ENCODE data around the gene ZFP1. TPM values are rescaled to one million over a fixed set of nuclear protein-coding genes. Genes with fewer than 3 reads are reported as not detected.
"Not testable (repeated sequence)": the region's sequence is repeated elsewhere in the genome, so short reads cannot be mapped to it uniquely, and the experiment has no call there.

The ZFP1 gene
- total RNA-seq, 1 donor from 2014 or later, result 16.5 TPM

DNA sequence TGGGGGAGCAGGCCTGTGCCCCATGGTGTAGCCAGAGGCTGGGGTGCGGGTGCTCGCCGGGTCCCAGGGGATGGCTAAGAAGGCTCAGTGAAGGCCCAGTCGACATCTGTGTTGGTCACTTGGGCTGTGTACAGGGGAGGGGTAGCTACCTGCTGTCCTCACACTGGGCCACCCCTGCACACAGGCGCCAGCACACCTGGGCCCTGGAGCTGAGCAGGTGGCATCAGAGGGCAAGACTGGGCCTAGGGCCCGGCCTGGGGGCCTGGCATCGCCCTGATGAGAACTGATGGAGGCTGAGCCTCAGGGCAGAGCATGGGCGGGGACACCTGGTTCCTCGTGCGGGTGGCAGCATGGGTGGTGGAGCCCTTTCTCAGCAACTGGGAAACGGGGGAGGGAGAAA, 59.5 kb downstream of the ZFP1 start:
- no peaks in the 10 kb centered on the region for H3K27me3 Mint-ChIP-seq
- no peak overlapping the region for H3K27ac Mint-ChIP-seq
- intact Hi-C loops (cut with micrococcal nuclease), result loop anchor here (2.0 kb wide), 1 partner anchor 17 kb away; no protein-coding TSS in a partner anchor
- no peaks in the 10 kb centered on the region for H3K36me3 Mint-ChIP-seq (ENCODE audit: low read depth)
- H3K4me1 Mint-ChIP-seq, result no peaks in the 10 kb centered on the region
- no peak for DNase-seq
- no peaks in the 10 kb centered on the region for H3K9me3 Mint-ChIP-seq
- H3K4me3 Mint-ChIP-seq, result no peak overlapping the region

DNA sequence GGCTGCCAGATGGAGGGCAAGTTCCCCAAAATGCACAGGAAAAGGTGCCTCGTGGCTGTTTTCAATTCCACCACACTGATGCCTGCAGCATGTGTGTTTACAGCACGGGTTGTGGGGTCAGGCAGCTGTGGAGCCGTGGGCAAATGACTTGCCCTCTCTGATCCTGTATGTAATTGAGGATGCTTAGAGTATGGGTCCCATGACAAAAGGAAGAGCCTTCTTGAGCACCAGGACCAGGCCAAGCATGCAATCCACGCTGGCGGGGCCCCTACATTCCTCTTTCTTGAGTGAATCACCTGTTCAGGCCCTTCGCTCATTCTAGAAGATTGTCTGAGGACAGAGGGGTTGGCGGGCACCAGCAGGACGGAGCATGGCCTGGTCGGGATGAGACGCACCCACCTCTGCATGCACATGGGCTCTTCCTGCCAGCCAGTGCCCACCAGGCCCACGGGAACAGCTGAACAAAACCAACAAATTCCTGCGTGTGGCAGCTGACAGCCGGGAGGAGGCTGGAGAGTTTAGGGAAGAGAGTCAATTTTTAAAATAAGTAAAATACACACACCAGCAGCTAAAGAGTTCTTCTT, 60.0 kb downstream of the ZFP1 start:
- Mint-ChIP-seq H3K27ac (no peak overlapping the region), H3K27me3 (no peaks in the 10 kb centered on the region), H3K9me3 (no peaks in the 10 kb centered on the region), H3K36me3 (ENCODE audit: low read depth) (no peaks in the 10 kb centered on the region), H3K4me1 (no peaks in the 10 kb centered on the region), H3K4me3 (no peak overlapping the region)
- no peak for DNase-seq
- intact Hi-C loops (cut with micrococcal nuclease), result no loop called here

DNA sequence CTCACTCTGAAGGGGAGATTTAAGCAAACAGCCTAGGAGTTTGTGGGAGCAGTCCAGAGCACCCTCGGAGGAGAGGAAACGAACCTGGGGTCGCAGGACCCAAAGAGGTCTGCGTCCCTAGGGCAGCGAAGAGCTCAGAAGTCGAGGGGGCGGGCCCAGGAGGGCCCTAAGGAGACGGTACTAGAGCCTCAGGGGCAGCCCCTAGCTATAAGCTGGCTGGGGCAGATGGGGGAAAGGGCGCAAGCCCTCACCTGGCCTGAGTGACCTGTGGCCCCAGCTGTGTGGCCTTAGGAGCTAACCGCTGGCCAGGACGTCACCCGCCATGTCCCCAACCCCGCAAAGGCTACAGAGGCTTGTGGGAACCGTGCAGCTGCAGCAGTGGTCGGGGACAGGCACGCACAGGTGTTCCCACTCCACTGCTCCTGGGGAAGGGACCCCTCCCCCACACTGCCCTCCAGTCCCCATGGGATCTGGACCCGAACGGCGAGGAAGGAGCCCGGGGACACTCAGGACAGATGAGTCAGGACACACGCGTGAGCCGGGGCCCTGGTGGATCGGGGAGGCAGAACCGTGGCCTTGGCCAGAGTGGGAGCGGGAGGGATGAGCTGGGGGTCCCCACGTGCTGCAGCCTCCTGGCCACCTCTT, 60.7 kb downstream of the ZFP1 start:
- intact Hi-C loops (cut with micrococcal nuclease), result no loop called here
- Mint-ChIP-seq H3K4me3 (no peak overlapping the region), H3K4me1 (no peaks in the 10 kb centered on the region), H3K9me3 (no peaks in the 10 kb centered on the region), H3K36me3 (ENCODE audit: low read depth) (no peaks in the 10 kb centered on the region), H3K27ac (no peak overlapping the region), H3K27me3 (no peaks in the 10 kb centered on the region)
- DNase-seq, result no peak

DNA sequence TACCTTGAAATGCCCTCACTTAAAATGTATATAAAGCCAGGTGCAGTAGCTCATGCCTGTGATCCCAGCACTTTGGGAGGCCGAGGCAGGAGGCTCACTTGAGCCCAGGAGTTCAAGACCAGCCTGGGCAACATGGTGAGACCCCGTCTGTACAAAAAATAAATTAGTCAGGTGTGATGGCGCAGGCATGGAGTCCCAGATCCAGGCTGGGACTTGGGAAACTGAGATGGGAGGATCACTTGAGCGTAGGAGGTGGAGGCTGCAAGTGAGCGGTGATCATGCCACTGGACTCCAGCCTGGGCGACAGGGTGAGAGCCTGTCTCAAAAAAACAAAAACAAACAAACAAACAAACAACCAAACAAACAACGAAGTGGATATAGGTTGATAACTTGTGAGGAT, 61.2 kb downstream of the ZFP1 start:
- H3K4me3 Mint-ChIP-seq; H3K9me3 Mint-ChIP-seq; H3K27me3 Mint-ChIP-seq; intact Hi-C loops (cut with micrococcal nuclease); DNase-seq; H3K27ac Mint-ChIP-seq; H3K36me3 Mint-ChIP-seq (ENCODE audit: low read depth); H3K4me1 Mint-ChIP-seq: not testable (repeated sequence)

DNA sequence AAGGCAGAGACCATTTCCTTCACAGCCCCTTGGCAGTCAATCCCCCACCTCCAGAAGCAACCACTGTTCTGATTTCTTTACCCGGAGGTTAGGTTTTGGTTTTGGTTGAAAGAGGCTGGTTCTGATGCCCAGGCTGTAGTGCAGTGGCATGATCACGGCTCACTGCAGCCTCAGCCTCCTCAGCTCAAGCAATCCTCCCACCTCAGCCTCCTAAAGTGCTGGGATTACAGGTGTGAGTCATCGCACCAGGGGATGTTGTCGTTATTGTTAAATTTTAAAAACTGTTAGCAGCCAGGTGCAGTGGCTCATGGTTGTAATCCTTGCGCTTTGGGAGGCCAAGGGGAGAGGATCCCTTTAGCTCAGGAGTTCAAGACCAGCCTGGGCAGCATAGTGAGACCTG, 61.6 kb downstream of the ZFP1 start:
- DNase-seq, result no peak
- no peaks in the 10 kb centered on the region for H3K9me3 Mint-ChIP-seq
- H3K4me1 Mint-ChIP-seq, result no peaks in the 10 kb centered on the region
- H3K27me3 Mint-ChIP-seq, result no peaks in the 10 kb centered on the region
- no peak overlapping the region for H3K4me3 Mint-ChIP-seq
- H3K27ac Mint-ChIP-seq, result no peak overlapping the region
- H3K36me3 Mint-ChIP-seq (ENCODE audit: low read depth), result no peaks in the 10 kb centered on the region
- intact Hi-C loops (cut with micrococcal nuclease), result no loop called here

DNA sequence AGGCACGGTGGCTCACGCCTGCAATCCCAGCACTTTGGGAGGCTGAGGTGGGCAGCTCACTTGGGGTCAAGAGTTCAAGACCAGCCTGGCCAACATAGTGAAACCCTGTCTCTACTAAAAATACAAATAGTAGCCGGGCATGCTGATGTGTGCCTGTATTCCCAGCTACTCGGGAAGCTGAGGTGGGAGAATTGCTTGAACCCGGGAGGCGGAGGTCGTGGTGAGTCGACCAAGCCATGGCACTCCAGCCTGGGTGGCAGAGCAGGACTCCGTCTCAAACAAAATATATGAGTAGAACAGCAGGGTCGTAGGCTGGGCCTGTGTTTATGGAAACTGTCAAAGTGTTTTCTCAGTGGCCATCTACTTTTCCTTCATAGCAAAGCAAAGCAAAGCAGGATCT, 63.0 kb downstream of the ZFP1 start:
- H3K27me3 Mint-ChIP-seq; intact Hi-C loops (cut with micrococcal nuclease); H3K4me1 Mint-ChIP-seq; H3K4me3 Mint-ChIP-seq; H3K27ac Mint-ChIP-seq; H3K9me3 Mint-ChIP-seq; H3K36me3 Mint-ChIP-seq (ENCODE audit: low read depth); DNase-seq: not testable (repeated sequence)

DNA sequence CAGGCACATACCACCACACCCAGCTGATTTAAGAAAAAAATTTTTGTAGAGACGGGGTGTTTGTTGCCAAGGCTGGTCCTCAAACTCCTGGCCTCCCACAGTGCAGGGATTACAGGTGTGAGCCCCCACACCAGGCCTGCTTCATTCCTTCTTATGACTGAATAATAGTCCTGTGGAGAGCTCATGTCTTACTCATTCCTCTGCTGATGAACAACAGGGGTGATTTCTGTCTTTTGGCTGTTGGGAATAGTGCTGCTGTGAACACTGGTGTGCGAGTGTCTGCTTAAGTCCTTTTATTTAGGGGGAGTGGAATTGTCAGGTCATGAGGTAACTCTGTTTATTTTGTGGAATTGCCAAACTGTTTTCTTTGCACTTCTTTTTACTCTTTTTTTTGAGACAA, 67.8 kb downstream of the ZFP1 start:
- no peaks in the 10 kb centered on the region for H3K36me3 Mint-ChIP-seq (ENCODE audit: low read depth)
- DNase-seq, result no peak
- H3K9me3 Mint-ChIP-seq, result no peaks in the 10 kb centered on the region
- no peak overlapping the region for H3K4me3 Mint-ChIP-seq
- intact Hi-C loops (cut with micrococcal nuclease), result no loop called here
- H3K4me1 Mint-ChIP-seq, result peaks cover 4% of the 10 kb centered on the region
- no peaks in the 10 kb centered on the region for H3K27me3 Mint-ChIP-seq
- no peak overlapping the region for H3K27ac Mint-ChIP-seq

DNA sequence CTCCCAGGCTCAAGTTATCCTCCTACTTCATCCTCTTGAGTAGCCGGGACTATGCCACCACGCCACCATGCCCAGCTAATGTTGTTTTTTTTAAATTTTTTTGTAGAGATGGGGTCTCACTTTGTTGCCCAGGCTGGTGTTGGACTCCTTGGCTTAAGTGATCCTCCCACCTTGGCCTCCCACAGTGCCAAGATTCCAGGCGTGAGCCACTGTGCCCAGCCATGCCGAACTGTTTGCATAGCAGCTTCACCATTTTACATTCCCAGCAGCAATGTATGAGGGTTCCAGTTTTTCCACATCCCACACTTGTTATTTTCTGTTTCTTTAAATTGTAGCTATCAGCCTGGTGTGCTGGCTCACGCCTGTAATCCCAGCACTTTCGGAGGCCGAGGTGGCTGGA, 68.3 kb downstream of the ZFP1 start:
- H3K36me3 Mint-ChIP-seq (ENCODE audit: low read depth), result no peaks in the 10 kb centered on the region
- intact Hi-C loops (cut with micrococcal nuclease), result no loop called here
- no peaks in the 10 kb centered on the region for H3K27me3 Mint-ChIP-seq
- peaks cover 4% of the 10 kb centered on the region for H3K4me1 Mint-ChIP-seq
- DNase-seq, result no peak
- H3K4me3 Mint-ChIP-seq, result no peak overlapping the region
- H3K27ac Mint-ChIP-seq, result no peak overlapping the region
- no peaks in the 10 kb centered on the region for H3K9me3 Mint-ChIP-seq

DNA sequence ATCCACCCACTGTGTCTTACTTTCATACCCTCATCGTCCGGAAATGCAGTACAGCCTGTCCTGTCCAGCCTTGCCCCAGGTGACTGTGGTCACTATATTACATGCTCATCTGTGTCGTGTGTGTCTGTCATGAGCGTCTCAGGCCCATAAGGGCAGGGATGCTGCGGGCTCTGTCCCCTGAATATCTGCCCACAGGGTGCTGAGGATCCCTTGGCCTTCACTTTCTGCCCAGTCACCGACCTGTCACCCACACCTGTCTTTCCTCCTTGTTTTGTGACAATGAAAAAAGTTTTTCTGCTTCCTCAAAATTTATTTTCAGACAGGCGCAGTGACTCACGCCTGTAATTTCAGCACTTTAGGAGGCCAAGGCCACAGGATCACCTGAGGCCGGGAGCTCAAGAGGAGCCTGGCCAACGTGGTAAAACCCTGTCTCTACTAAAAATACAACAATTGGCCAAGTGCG, 69.1 kb downstream of the ZFP1 start:
- no peaks in the 10 kb centered on the region for H3K9me3 Mint-ChIP-seq
- H3K27me3 Mint-ChIP-seq, result no peaks in the 10 kb centered on the region
- peaks cover 4% of the 10 kb centered on the region for H3K4me1 Mint-ChIP-seq
- DNase-seq, result no peak
- H3K4me3 Mint-ChIP-seq, result no peak overlapping the region
- no peaks in the 10 kb centered on the region for H3K36me3 Mint-ChIP-seq (ENCODE audit: low read depth)
- H3K27ac Mint-ChIP-seq, result no peak overlapping the region
- intact Hi-C loops (cut with micrococcal nuclease), result no loop called here

DNA sequence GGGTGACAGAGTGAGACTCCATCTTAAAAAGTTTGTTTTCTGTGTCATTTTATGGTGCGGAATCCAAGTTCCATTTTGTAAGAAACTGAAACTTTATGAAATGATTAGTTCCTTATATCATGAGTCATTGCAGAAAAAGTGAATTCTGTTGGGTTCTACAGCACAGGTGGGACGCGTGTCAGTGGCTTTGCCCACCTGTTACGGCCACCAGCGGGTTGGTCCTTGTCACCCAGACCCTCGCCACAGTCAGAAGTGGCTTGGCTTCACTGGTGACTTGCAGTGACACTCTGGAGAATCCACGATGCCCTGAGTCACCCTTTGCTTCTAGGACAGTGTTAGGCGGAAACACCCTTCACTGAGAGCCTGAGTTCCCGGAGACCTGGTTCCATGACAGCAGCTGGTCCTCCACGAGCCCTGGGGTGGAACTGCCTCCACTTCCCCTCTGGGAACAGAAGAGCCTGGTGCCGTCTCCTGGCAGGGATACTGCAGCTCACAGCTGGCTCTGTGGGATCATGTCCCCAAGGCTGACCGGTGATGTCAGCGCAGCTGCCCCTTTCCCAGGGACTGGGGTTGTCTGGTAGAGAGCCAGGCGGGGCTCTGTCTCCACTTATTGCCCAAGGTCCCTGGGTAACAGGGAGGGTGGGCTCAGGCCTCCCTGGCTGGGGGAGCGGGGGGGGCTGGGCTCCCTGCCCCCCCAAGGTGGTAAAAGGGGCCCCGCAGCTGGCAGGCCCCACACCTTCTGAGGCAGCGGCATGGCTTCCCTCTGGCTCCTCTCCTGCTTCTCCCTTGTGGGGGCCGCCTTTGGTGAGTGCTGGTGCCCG, 70.1 kb downstream of the ZFP1 start, which contains the start of gene CTRB1:
Gene CTRB1 (plus strand): TSS at position 733 of the 821 bp plus-strand sequence. CDS start 20 bp downstream, at position 753.
- Mint-ChIP-seq H3K36me3 (ENCODE audit: low read depth) (no peaks in the 10 kb centered on the region), H3K27ac (peak within 1 kb of the TSS; percentile 59), H3K27me3 (no peaks in the 10 kb centered on the region), H3K9me3 (no peaks in the 10 kb centered on the region), H3K4me1 (peaks cover 4% of the 10 kb centered on the region), H3K4me3 (peak within 1 kb of the TSS; percentile 70)
- intact Hi-C loops (cut with micrococcal nuclease), result no loop called here
- DNase-seq, result no peak

DNA sequence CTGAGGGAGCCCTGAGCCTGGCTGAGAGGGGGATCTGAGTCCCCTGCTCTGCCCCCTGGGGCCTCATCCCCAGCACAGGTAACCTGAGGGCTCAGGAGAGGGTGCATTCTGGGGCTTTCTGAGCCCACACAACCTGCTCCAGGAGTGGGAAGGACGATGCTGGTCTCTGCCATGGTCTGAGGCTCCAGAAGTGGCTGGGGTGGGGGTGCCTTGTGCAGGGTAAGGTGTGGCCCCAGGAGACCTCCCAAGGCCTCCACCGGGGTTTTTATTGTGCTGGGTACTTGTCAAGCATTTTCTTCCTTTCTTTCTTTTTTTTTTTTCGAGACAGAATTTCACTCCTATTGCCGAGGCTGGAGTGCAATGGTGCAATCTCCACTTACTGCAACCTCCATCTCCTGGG, 70.8 kb downstream of the ZFP1 start:
- H3K4me3 Mint-ChIP-seq, result no peak overlapping the region
- no peaks in the 10 kb centered on the region for H3K9me3 Mint-ChIP-seq
- no peaks in the 10 kb centered on the region for H3K36me3 Mint-ChIP-seq (ENCODE audit: low read depth)
- H3K27ac Mint-ChIP-seq, result no peak overlapping the region
- intact Hi-C loops (cut with micrococcal nuclease), result no loop called here
- no peak for DNase-seq
- no peaks in the 10 kb centered on the region for H3K27me3 Mint-ChIP-seq
- H3K4me1 Mint-ChIP-seq, result peaks cover 4% of the 10 kb centered on the region

DNA sequence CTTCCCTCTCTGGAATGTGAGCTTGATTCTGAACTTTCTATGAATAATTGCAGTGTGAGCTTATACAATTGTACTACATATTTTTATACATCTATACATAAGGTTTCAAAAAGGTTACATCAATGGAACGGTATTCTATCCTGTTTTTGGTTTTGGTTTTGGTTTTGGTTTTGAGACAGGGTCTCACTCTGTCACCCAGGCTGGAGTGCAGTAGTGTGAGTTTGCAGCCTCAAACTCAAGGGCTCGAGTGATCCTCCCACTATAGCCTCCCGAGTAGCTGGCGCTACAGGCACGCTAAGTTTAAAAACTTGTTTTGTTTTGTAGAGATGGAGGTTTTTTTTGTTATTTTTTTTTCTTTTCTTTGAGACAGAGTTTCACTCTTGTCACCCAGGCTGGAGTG, 71.5 kb downstream of the ZFP1 start:
- peak; percentile 73 for DNase-seq
- no peaks in the 10 kb centered on the region for H3K27me3 Mint-ChIP-seq
- intact Hi-C loops (cut with micrococcal nuclease), result no loop called here

More for the DNA sequence above, 71.5 kb downstream of the ZFP1 start:
- Mint-ChIP-seq H3K27ac (peak overlapping the region; percentile 59), H3K4me3 (peak overlapping the region; percentile 70), H3K36me3 (ENCODE audit: low read depth) (no peaks in the 10 kb centered on the region), H3K9me3 (no peaks in the 10 kb centered on the region), H3K4me1 (peaks cover 4% of the 10 kb centered on the region)

Measured in activated CD4-positive, alpha-beta T cell treated with anti-CD3 and anti-CD28 coated beads, Interleukin-2, amount 10 ng/mL, durations not matched to agents 24 days and 14 days (primary cell).